HG02852 (cell line): ENCODE measurements around the gene HMHB1.
"Not testable (repeated sequence)": the region's sequence is repeated elsewhere in the genome, so short reads cannot be mapped to it uniquely, and the experiment has no call there.

Experiments used
- ATAC-seq: cut with Tn5 transposase; IDR thresholded peaks from one replicate; pipeline ENCODE4 v1.9.1; 2021; ENCODE audit warnings: mild to moderate bottlenecking, moderate library complexity; ENCODE audit not compliant: unreplicated experiment

HMHB1 gene

DNA sequence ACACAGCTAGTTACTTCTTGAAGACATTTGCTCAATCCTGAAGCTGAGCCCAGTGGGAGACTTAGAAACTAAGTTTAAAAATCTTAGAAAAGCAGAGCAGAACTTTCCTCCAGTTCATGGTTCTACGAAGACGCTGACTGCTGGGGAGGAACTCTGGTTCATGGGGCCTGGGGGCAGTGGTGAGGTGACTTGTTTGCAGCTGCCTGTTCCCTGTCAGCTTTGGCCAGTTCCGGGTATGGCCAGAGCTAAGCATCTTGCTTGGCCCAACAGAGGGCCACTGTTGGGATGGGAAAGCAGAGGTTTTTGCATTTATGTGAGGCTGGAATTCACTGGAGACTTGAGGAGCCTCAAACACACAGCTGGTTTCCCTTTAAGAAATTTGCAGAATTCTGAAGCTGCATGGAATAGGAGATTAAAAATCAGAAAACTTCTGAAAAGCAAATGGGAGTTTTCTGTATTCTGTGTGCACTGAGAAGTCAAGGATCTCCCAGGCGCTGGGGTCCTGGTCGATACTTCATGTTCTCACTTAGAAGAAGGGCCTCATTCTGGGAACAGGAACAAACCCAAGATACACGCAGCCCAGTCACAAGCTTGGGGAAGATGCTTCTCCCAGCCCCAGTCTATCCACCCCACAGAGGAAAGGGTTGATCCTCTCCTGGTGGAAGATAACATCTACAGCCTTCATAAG, 10.6 kb upstream of the HMHB1 start:
- ATAC-seq, result no peak

- ATAC-seq, result no peak
These were observed 6.1 kb upstream of the HMHB1 start for GRCh38 chr5:143805861-143806260.

- ATAC-seq, result peak; percentile 81
These were observed 5.4 kb upstream of the HMHB1 start for GRCh38 chr5:143806579-143806978.

GRCh38 chr5:143807401-143807800, 4.6 kb upstream of the HMHB1 start:
- ATAC-seq, result no peak

- not testable (repeated sequence) for ATAC-seq
These were observed 4.4 kb downstream of the HMHB1 start for GRCh38 chr5:143816370-143816769.

- ATAC-seq, result no peak
These were observed 7.8 kb downstream of the HMHB1 start for GRCh38 chr5:143819716-143820115.

DNA sequence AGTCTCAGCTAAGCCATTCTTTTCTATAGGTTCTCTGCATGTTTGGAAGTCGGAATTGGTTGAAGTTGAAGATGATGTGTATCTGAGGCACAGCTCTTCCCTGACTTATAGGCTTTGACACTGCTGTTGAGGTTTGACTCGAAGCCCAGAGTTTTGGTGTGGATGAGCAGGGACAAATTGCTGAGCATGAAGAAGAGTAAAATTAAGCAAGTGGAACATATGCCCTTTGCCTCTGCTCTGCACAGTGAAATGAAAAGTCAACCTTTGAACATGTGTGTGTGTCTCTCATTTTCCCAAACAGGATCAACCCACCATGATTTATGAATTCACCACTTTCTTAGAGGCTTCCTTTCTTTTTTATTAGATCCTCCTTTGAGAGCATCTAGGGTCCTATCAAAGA, 8.5 kb downstream of the HMHB1 start:
- no peak for ATAC-seq

- peak; percentile 51 for ATAC-seq
These were observed 13.1 kb downstream of the HMHB1 start for GRCh38 chr5:143824851-143825720.

DNA sequence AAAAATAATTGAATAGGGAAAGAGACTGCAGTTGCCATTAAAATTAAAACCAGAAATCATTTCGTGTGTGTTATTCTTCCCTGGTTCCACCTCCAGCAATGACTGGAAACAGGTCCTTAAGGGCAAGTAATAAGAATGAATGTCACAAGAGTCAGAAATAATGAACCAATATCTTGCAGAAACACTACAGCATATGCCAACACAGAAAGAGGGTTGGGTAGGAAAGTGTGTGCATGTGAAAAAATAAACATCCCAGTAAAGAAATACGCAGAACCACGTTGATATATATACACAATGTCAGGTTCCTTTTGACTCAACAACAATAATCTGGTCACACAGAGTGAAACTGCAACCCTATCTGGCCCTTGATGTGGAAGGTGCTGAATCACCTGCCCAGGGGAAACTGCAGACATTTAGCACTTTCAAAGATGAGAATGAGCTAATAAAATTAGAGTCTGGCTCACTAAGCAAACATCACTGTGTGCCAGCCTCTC, 15.0 kb downstream of the HMHB1 start:
- peak; percentile 93 for ATAC-seq

- ATAC-seq, result no peak
These were observed 16.7 kb downstream of the HMHB1 start for GRCh38 chr5:143828710-143829109.

DNA sequence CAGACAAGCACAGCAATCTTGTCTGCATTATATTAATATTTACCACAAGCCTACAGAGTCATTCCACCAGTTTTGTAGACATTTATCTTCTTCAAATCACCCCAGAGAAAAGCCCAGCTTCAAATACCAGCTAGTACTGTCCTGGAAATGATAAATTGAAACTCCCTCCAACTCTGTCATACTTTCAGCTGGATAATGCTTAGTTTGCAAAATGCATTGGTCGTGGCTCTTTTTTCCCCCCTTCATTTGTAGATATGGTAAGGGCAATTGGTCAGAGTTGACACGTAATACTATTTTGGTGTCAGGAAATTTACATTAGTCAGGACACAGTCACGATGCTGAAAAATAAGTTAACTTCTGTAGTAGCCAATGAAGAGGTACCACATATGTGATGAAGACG, 21.2 kb downstream of the HMHB1 start:
- ATAC-seq, result no peak

DNA sequence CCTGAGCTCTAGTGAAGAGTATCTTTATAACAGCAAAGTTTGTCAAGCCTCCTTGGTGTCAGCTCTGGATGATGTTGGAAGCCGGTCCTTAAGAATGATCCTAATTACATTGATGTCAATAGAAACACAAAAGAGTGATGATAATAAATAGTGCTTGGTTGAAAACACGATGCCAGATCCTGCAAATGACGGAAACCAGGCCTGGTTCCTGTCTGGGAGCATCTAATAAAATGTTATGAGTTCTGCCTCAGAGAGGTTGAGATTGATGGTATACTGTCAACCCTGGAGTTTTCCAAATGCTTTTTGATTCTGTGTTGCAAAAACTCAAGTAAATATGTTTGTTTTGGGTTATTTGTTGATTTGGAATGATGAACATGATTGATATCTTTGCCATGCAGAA, 23.3 kb downstream of the HMHB1 start:
- no peak for ATAC-seq

- ATAC-seq, result no peak
These were observed 24.3 kb downstream of the HMHB1 start for GRCh38 chr5:143836161-143836725.

- ATAC-seq, result no peak
These were observed 25.4 kb downstream of the HMHB1 start for GRCh38 chr5:143837306-143837848.

- ATAC-seq, result no peak
These were observed 29.5 kb downstream of the HMHB1 start for GRCh38 chr5:143841446-143841845.

- ATAC-seq, result no peak
These were observed 31.0 kb downstream of the HMHB1 start for GRCh38 chr5:143842920-143843319.

GRCh38 chr5:143843461-143843860, 31.5 kb downstream of the HMHB1 start:
- no peak for ATAC-seq

GRCh38 chr5:143850050-143850683, 38.2 kb downstream of the HMHB1 start:
- peak; percentile 55 for ATAC-seq

DNA sequence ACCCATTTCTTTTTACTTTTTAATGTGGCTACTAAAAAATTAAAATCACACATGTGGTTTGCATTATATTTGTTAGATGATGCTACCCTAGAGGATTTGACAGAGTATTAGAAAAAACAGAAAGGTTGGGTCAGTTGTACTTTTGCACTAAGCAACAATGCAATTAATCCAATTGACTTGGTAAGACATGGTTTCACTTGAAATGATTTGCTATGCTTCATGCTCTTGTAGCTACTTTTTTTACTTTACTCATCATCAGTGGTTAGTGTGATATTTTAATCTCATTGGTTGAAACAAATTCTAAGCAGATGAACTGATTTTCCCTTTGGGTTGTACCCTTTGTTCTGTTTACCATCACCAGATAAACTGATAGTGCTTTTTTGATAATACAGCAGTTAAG, 39.4 kb downstream of the HMHB1 start:
- no peak for ATAC-seq

- no peak for ATAC-seq
These were observed 48.2 kb downstream of the HMHB1 start for GRCh38 chr5:143860211-143860610.

DNA sequence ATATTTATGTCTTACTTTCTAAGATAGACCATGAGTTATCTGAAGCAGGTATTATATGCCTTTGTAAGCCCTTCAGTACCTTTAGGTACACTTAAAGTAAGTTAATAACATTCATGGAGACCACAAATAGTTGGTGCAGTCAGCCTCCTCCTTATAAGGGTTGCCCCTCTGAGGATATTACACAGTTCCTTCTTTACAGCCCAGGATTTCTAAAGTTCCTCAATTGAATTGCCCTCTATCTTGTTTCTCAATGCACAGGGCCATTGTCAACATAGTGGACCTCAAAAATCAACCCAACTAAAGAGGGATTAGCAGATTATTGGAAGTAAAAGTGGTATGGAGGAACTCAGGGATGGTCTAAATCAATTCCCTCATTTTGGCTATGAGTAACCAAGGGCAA, 50.3 kb downstream of the HMHB1 start:
- ATAC-seq, result no peak
